Measurements from ENCODE around the gene SLC13A1. TPM values are rescaled to one million over a fixed set of nuclear protein-coding genes. Genes with fewer than 3 reads are reported as not detected.

The SLC13A1 gene
- total RNA-seq, 4 donors from 2014 or later: not detected

- H3K36me3 ChIP-seq: no peaks in the 10 kb centered on the region
- H3K27me3 ChIP-seq: no peaks in the 10 kb centered on the region
- no peak for DNase-seq
- H3K9me3 ChIP-seq: peaks cover 0 to 5% (median 0%) of the 10 kb centered on the region in 3 donors
- intact Hi-C loops (cut with DNase I; ENCODE audit: low total_unique reads): no loop called here
- H3K4me3 ChIP-seq: no peak overlapping the region
- in situ Hi-C loops (cut with MboI; ENCODE audit: low sequenced_read_pairs in 4 of 4): no loop called here
- no peak for ATAC-seq
- TF ChIP-seq CTCF (IDR thresholded peaks at IDR 0.05 in 4 of 5, conservative IDR thresholded peaks at IDR 0.05 in 1 of 5): no peak
- no peak for TF ChIP-seq POLR2A (IDR thresholded peaks at IDR 0.05)
- no peak overlapping the region for H3K27ac ChIP-seq
- H3K4me1 ChIP-seq: no peaks in the 10 kb centered on the region
Measured at GRCh38 chr7:123190109-123190831, 9.5 kb downstream of the SLC13A1 start.

GRCh38 chr7:123185756-123186155, 14.0 kb downstream of the SLC13A1 start:
- H3K4me3 ChIP-seq: no peak overlapping the region
- in situ Hi-C loops (cut with MboI; ENCODE audit: low sequenced_read_pairs in 4 of 4) (no loop called here), intact Hi-C loops (cut with DNase I; ENCODE audit: low total_unique reads) (no loop called here)
- H3K36me3 ChIP-seq: no peaks in the 10 kb centered on the region
- no peak overlapping the region for H3K27ac ChIP-seq
- H3K27me3 ChIP-seq: no peaks in the 10 kb centered on the region
- no peaks in the 10 kb centered on the region for H3K4me1 ChIP-seq
- no peak for ATAC-seq
- DNase-seq: no peak
- H3K9me3 ChIP-seq: peaks cover 0 to 5% (median 0%) of the 10 kb centered on the region in 3 donors
- no peak for TF ChIP-seq CTCF (IDR thresholded peaks at IDR 0.05 in 4 of 5, conservative IDR thresholded peaks at IDR 0.05 in 1 of 5)
- TF ChIP-seq POLR2A (IDR thresholded peaks at IDR 0.05): no peak

- no peaks in the 10 kb centered on the region for H3K36me3 ChIP-seq
- H3K4me1 ChIP-seq: no peaks in the 10 kb centered on the region
- H3K27me3 ChIP-seq: no peaks in the 10 kb centered on the region
- no peak for DNase-seq
- no peak overlapping the region for H3K27ac ChIP-seq
- ATAC-seq: no peak
- H3K4me3 ChIP-seq: no peak overlapping the region
- in situ Hi-C loops (cut with MboI; ENCODE audit: low sequenced_read_pairs in 4 of 4) (no loop called here), intact Hi-C loops (cut with DNase I; ENCODE audit: low total_unique reads) (no loop called here)
- H3K9me3 ChIP-seq: peaks cover 0 to 5% (median 0%) of the 10 kb centered on the region in 3 donors
- TF ChIP-seq POLR2A (IDR thresholded peaks at IDR 0.05) (no peak), CTCF (IDR thresholded peaks at IDR 0.05 in 4 of 5, conservative IDR thresholded peaks at IDR 0.05 in 1 of 5) (no peak)
Measured at GRCh38 chr7:123184271-123184670, 15.5 kb downstream of the SLC13A1 start.

GRCh38 chr7:123183431-123183830, 16.3 kb downstream of the SLC13A1 start:
- Histone ChIP-seq H3K27me3 (no peaks in the 10 kb centered on the region), H3K9me3 (peaks cover 0 to 5% (median 0%) of the 10 kb centered on the region in 3 donors), H3K36me3 (no peaks in the 10 kb centered on the region), H3K4me1 (no peaks in the 10 kb centered on the region), H3K27ac (no peak overlapping the region), H3K4me3 (no peak overlapping the region)
- in situ Hi-C loops (cut with MboI; ENCODE audit: low sequenced_read_pairs in 4 of 4): no loop called here
- TF ChIP-seq POLR2A (IDR thresholded peaks at IDR 0.05) (no peak), CTCF (IDR thresholded peaks at IDR 0.05 in 4 of 5, conservative IDR thresholded peaks at IDR 0.05 in 1 of 5) (no peak)
- intact Hi-C loops (cut with DNase I; ENCODE audit: low total_unique reads): no loop called here
- no peak for DNase-seq
- ATAC-seq: no peak

- H3K9me3 ChIP-seq: no peaks in the 10 kb centered on the region
Measured at GRCh38 chr7:123177442-123177841, 22.3 kb downstream of the SLC13A1 start.

More at GRCh38 chr7:123177442-123177841, 22.3 kb downstream of the SLC13A1 start:
- TF ChIP-seq CTCF (IDR thresholded peaks at IDR 0.05 in 4 of 5, conservative IDR thresholded peaks at IDR 0.05 in 1 of 5) (no peak), POLR2A (IDR thresholded peaks at IDR 0.05) (no peak)
- Histone ChIP-seq H3K27me3 (no peaks in the 10 kb centered on the region), H3K4me1 (no peaks in the 10 kb centered on the region), H3K4me3 (no peak overlapping the region), H3K27ac (no peak overlapping the region), H3K36me3 (no peaks in the 10 kb centered on the region)
- ATAC-seq (no peak), DNase-seq (no peak)
- in situ Hi-C loops (cut with MboI; ENCODE audit: low sequenced_read_pairs in 4 of 4) (no loop called here), intact Hi-C loops (cut with DNase I; ENCODE audit: low total_unique reads) (no loop called here)
